Stimulated activated CD8-positive, alpha-beta memory T cell treated with anti-CD3 and anti-CD28 coated beads, Interleukin-4, amount 100 ng/mL, for 1 hour (primary cell): Measurements from ENCODE around the gene SDK2.

Experiments used
- DNase-seq, 2 donors: peaks; one replicate each; pipeline ENCODE4 v3.0.0-alpha.2; 2020; ENCODE audit warnings: low read depth in 2 of 2, low spot score in 1 of 2

Gene SDK2

DNA sequence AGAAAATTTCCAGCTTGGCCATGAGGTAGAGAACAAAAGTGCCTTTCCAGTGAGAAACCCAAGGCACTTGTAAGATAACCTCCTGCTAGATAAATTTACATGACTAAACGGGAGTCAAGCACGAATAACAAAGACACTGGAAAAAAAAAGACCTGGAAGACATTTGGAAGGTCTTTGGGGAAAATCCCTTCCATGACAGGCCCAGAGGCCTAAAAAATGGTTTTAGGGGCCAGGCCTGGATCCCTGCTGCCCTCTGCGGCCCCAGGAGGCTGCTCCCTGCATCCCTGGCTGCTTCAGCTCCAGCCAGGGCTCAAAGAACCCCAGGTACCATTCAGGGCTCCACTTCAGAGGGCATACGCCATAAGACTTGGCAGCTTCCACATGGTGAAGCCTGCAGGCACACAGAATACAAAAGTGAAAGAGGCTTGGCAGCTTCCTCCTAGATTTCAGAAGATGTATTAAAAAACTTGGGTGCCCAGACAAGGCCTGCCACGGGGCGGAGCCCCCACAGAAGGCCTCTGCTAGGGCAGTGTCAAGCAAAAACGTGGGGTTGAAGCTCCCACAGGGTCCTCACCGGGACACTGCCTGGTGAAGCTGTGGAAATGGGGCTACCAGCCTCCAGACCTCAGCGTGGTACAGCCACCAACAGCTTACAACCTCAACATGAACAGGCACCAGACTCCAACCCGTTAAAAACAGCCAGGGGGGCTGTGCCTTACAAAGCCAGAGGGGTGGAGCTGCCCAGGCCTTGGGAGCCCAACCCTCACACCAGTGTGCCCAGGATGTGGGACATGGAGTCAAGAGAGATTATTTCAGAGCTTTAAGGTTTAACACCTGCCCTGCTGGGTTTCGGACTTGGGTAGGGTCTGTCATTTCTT is 77.1 kb downstream of the SDK2 start:
- DNase-seq: no peak

- DNase-seq: no peak
Observed at GRCh38 chr17:73564843-73565242, 79.4 kb downstream of the SDK2 start.

GRCh38 chr17:73562896-73563295 is 81.3 kb downstream of the SDK2 start:
- DNase-seq: no peak

DNA sequence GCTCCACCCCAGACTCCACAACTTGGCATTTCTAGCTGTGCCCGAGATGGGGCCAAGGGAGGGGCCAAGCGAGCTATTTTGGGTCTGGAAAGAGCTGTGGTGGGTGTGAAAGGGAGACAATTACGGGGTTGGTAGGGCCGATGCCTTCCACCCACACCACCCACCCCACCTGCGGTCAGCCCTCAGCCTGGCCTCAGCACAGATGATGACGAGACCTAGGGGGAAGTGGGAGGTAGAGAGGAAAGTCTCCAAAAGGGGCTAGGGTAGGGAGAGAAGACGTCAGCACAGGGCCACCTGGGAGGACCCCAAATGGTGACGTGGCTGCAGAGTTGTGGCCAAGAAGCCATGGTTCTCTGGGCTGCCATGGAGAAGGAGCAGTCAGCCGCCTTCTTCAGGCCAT is 83.1 kb downstream of the SDK2 start:
- DNase-seq: no peak

- DNase-seq: no peak
Observed at GRCh38 chr17:73560661-73561060, 83.6 kb downstream of the SDK2 start.

GRCh38 chr17:73559532-73559931 is 84.7 kb downstream of the SDK2 start:
- DNase-seq: no peak

DNA sequence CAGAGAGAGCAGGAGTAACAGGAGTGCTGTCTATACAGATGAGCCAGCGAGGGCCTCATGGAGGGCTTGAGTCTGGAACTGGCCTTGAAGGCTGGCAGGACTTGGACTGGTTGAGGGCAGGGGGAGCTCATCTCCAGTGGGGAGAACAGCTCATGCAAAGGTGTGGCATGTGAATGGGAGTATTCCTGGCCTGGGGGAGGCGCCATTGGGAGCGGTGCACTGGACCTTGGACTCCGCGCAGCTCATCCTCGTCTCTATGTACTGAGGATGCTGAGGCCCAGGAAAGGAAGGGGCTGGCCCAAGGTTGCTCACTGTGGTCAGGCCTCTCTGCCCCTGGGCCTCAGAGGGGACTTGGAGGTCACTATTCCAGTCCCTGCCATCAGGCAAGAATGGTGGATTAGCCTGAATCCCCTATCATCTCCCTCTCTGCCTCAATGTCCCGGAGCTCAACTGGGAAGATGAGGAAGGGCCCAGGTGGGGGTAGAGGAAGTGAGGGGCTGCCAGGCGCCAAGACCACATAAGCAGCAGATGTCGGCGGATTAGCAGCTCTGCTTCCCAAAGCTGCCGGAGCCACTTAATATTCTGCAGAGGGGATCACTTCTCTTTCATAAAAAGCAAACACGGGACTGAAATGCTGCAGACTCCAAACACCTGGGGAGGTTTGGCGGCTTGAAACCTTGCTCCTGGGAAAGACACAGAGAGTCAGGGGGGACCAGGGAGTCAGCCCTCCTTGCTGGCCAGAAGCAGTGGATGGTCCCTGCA is 88.9 kb downstream of the SDK2 start:
- DNase-seq: no peak

DNA sequence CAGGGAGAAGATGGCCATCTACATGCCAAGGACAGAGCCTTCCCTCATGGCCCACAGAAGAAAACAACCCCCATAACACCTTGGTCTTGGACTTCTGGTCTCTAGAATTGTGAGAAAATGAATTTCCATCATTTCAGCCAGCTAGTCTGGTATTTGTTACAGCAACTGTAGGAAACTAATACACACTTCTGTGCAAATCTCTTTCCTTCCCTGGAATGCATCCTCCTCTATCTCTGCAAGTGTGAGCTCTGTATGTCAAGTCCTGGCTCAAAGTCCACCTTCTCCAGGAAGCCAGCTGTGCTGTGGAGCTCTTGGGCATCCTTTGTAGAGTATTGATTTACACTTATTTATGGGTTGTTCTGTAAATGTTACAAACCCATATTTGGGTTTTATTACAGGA is 89.7 kb downstream of the SDK2 start:
- DNase-seq: no peak

- no peak for DNase-seq
Observed at GRCh38 chr17:73553311-73553710, 90.9 kb downstream of the SDK2 start.

DNA sequence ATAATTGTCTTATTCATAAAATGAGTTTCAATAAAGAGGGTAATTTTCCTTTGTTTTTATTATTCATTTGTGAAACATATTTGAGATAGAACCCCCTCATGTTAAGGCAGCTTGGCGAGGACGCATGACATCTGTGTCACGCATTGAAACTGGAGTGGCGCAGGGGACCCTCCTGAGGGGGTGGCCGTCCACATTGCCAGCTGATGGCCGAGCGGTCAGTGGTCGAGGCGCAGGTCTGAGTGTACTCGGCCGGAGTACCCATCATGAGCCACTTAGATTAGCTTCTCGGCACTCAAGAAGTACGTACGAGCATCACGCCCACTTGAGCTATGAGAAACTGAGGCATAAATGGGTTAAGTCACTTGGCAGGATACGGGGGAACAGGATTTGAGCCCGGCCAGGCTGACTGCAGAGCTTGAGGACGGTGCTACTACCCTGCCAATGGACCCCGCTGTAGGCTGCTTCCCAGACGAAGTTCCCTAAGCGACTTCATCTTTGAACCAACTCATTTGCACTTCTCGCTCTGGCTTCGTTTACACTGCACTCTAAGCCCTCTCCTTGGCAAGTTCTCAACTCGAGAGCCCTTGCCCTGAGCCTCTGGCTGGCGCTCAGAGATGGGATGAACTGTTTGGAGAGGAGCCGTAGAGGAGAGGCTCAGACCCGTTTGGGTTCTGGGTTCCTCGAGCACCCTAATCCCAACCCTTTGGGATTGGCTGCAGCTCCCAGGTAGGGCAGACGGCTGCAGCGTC is 91.8 kb downstream of the SDK2 start:
- no peak for DNase-seq

- no peak for DNase-seq
Observed at GRCh38 chr17:73551759-73552158, 92.5 kb downstream of the SDK2 start.

DNA sequence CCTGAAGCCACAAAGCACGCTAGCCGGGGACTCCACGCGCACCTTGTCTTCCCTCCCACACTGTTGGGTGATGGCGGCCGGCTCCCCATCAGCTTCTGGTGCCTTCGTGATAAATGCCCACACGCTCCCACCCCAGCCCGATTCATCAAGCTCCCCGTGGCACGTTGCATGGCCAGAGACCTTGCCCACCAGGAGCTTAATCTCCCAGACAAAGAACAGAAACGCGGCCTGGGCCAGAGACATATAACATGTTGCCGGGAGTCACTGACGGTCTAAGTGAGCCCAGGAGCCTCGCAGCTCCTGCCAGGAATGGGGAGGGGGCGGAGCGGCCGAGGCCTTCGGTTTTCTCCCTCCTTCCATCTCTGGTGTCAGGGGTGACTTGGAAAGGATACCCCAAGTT is 93.1 kb downstream of the SDK2 start:
- DNase-seq: no peak

DNA sequence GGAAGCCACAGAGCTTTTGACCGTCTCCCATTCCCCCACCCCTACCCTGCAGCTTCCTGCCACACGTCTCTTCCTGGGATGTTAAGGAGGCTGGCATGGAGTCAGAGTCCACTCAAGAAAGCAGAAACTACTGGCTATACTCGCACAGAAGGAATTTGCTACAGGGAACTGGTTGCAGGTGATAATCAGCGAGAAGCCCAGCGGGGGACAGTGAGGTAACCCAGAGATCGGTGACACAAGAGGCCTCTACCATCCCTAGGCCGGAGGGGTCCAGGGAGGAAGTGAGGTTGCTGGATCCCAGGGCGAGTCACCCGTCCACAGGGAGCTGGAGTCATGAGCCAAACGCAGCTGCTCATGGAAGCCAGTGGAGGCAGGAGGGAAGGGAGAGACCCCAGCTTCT is 93.7 kb downstream of the SDK2 start:
- DNase-seq: no peak

- no peak for DNase-seq
Observed at GRCh38 chr17:73549841-73550430, 94.3 kb downstream of the SDK2 start.

DNA sequence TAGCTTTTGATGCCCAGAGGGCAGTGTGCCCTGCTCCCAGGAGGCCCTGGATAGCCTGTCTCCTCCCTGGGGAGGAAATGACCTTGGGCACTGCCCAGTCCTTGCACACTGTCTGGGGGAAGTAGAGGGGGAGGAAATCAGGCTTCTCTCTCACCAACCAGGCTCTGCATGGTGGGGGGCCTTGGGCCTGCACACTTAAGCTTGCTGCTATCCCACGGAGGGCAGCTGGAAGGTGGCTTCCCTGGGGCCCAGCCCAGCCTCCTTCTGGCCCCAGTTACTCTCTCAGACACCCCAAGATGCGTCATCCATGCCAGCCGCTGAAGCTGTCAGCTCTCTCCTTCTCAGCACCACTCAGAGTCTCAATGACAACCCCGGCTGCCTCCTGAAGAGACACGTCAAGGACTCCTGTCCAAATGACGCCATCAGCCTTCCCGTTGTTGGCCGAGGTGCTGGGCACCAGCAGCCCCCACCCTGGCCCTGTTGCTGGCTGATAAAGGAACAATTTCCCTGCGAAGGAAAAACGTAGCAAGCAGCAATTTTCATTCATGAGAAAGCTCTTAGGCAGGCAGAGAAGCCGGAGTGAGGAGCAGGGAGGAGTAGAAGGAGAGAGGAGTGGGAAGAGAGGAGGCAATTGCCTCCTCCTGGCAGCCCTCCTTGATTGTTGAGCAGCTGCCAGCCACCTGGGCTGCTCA is 95.5 kb downstream of the SDK2 start:
- no peak for DNase-seq

GRCh38 chr17:73547790-73548189 is 96.5 kb downstream of the SDK2 start:
- DNase-seq: no peak

DNA sequence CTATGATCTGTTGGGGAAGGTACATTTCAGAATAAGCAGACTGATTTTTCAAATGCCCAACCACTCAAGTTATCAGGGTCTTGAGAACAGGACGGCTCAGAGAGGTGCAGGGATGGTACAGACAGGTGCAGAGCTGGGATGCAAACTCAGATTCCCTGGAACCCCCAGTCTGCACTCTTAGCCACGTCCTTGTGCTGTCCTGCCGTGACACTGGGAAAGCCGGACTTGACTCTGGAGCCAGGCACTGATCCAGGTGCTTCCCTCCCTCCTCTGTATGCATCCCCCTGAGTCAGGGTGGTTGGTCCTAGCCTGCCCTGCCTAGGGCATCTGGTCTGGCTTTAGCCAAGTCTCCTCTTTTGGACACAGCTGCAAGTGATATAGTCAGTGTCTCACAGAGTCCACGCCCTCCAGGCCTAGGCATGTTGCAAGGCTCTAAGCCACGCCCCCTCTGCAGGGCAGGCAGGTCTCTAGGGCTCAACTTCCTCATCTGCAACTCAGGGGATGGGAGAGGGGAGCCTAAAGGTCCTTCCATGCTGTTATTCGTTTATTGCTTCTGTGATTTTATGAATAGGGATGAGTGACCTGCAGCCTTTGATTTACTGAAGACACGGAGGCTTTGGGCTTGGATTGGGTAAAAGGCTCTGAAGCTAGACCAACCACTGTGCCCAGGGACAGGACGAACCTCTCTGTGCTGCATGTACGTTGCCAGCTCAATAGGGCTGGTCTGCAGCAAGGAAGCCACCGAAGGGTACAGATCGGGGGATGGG is 97.3 kb downstream of the SDK2 start:
- no peak for DNase-seq

- DNase-seq: no peak
Observed at GRCh38 chr17:73546114-73546513, 98.1 kb downstream of the SDK2 start.

DNA sequence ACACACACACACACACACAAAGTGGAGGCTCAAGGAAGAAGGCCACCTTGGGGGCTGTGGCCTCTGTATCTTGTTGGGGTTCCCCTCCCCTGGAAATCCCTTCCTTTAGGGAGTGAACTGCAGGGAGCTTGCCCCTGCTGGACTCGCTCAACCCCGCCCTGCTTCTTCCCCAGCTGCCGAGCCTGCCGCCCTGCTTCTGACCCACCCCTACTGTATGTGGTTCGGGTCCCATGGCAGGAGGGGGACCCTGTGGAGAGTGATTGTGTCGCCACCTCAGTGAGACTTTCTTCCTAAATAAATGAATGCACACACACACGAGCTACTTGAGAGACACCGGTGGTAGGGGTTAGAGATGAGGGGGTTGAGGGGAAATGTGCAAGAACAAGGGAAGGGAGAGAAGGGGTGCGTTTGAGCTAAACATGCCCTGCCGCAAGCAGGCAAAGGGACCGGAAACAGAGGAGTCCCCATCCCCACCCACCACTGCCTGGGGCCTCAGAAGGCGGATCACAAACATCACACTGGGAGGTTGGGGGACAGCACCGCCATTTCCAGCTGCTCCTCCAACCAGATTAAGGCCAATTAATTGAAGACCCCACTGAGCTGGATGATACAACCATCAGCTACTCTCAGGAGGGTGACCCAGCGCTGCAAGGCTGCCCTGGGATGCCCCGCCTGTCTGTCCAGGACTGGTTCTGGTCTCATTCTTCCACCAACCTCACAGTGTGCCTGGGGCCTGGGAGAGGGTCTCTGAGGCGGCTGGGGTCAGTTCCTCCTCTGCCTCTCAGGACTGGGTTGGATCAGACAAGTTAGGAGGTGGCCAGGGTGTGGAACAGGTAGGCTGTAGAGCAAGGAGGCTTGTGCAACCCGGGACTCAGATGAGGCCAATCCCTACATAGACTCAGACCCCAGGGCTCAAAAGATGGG is 98.9 kb downstream of the SDK2 start:
- DNase-seq: no peak
